ENCODE results near the gene ABCC4.

The ABCC4 gene, protein sequence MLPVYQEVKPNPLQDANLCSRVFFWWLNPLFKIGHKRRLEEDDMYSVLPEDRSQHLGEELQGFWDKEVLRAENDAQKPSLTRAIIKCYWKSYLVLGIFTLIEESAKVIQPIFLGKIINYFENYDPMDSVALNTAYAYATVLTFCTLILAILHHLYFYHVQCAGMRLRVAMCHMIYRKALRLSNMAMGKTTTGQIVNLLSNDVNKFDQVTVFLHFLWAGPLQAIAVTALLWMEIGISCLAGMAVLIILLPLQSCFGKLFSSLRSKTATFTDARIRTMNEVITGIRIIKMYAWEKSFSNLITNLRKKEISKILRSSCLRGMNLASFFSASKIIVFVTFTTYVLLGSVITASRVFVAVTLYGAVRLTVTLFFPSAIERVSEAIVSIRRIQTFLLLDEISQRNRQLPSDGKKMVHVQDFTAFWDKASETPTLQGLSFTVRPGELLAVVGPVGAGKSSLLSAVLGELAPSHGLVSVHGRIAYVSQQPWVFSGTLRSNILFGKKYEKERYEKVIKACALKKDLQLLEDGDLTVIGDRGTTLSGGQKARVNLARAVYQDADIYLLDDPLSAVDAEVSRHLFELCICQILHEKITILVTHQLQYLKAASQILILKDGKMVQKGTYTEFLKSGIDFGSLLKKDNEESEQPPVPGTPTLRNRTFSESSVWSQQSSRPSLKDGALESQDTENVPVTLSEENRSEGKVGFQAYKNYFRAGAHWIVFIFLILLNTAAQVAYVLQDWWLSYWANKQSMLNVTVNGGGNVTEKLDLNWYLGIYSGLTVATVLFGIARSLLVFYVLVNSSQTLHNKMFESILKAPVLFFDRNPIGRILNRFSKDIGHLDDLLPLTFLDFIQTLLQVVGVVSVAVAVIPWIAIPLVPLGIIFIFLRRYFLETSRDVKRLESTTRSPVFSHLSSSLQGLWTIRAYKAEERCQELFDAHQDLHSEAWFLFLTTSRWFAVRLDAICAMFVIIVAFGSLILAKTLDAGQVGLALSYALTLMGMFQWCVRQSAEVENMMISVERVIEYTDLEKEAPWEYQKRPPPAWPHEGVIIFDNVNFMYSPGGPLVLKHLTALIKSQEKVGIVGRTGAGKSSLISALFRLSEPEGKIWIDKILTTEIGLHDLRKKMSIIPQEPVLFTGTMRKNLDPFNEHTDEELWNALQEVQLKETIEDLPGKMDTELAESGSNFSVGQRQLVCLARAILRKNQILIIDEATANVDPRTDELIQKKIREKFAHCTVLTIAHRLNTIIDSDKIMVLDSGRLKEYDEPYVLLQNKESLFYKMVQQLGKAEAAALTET (N-terminal part only)

DNA sequence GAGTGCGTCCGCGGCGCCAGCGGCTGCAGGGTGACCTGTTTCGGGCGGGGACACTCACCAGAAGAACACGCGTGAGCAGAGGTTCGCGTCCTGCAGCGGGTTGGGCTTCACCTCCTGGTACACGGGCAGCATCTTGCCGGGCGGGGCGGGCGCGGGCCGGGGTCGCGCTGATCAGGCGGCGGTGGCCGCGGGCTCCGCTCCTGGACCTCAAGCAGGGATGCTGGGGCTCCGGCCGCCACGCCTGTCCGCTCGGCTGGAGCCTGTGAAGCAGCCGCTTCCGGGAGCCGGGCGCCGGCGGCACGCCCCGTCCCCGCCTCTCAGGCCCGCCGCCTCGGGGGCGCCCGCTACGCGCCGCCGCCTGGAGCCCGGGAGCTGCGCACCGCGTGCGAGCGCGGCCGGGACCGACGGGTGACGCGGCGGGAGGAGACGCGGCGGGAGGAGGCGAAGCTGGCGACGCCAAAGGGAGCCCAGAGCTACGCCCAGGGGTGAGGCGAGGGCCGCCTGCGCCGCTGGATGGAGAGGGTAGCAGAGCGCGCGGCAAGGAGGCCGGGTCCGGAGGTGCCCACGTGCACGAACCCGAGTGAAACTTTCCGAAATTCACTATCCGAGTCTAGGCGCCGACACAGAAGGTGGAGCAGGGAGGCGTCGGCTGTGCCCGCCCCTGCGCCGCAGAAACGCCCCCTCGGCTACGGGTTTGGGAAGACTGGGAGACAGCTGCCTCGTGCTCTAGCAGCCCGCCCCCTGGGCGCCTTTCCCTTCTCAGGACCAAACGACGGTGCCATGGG, at the start of gene ABCC4:
Gene ABCC4 (minus strand): TSS at position 269 of the 785 bp plus-strand sequence. CDS start 137 bp downstream, at position 132.
- peak within 1 kb of the TSS; percentile 68 for H3K4me3 ChIP-seq (replicated peaks; ENCODE audit: low read depth, low read length)
- DNase-seq (ENCODE audit: extremely low read depth, low read depth): peak; percentile 33
- TF ChIP-seq, protein P1, sequence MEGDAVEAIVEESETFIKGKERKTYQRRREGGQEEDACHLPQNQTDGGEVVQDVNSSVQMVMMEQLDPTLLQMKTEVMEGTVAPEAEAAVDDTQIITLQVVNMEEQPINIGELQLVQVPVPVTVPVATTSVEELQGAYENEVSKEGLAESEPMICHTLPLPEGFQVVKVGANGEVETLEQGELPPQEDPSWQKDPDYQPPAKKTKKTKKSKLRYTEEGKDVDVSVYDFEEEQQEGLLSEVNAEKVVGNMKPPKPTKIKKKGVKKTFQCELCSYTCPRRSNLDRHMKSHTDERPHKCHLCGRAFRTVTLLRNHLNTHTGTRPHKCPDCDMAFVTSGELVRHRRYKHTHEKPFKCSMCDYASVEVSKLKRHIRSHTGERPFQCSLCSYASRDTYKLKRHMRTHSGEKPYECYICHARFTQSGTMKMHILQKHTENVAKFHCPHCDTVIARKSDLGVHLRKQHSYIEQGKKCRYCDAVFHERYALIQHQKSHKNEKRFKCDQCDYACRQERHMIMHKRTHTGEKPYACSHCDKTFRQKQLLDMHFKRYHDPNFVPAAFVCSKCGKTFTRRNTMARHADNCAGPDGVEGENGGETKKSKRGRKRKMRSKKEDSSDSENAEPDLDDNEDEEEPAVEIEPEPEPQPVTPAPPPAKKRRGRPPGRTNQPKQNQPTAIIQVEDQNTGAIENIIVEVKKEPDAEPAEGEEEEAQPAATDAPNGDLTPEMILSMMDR (IDR thresholded peaks at IDR 0.05; ENCODE audit: low read depth, low read length, missing control alignments): no peak

DNA sequence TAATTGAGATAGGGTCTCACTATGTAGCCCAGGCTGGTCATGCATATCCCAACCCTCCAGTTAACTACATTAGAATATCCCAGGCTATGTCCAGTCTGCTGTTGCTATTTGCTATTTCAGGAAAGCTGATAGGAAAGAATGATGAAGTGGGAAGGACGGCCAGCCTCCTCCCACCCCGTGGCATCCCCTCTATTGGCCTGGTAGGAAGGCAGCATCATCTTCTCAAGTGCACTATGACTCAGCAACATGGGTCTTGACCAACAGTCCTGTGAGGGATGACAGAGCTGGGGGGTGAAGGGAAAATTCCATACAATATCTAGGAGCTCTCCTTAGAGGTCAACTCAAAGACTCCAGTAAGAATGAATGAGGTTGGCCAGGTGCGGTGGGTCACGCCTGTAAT, 48.0 kb upstream of the ABCC4 start:
- H3K4me3 ChIP-seq (replicated peaks; ENCODE audit: low read depth, low read length): no peak overlapping the region
- TF ChIP-seq, protein P1 (IDR thresholded peaks at IDR 0.05; ENCODE audit: low read depth, low read length, missing control alignments): no peak
- no peak for DNase-seq (ENCODE audit: extremely low read depth, low read depth)

DNA sequence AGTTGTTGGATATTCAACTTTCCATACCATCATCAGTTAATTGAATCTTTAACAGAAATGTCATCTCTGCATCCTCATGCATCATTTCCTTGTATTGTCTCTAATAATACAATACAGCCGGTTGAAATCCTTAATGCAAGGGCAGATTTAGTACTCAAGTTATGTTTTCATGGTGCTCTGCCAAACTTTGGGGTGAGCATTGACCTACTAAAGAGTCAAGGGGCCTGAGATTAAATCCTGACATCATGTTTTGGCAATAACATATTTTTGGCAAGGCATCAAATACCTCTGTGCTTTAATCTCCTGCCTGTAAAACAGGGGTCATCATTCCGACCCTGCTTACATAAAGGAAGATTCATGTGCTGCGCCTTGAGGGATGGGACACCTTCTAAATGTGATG, 42.7 kb upstream of the ABCC4 start:
- DNase-seq (ENCODE audit: extremely low read depth, low read depth): no peak
- TF ChIP-seq, protein P1 (IDR thresholded peaks at IDR 0.05; ENCODE audit: low read depth, low read length, missing control alignments): no peak
- no peak overlapping the region for H3K4me3 ChIP-seq (replicated peaks; ENCODE audit: low read depth, low read length)

DNA sequence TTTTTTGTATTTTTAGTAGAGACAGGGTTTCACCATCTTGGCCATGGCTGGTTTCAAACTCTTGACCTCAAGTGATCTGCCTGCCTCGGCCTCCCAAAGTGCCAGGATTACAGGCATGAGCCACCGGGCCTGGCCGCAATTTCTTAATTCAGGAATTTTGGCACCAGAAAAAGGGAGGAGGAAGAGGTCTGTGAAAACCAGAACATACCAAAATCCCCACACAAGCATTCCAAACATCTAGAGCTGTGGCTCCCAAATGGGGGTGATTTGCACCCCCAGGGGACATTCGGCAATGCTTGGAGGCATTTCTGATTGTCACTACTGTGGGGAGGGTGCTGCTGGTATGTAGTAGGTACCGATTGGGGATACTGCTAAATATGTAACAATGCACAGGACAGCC, 40.2 kb upstream of the ABCC4 start:
- no peak overlapping the region for H3K4me3 ChIP-seq (replicated peaks; ENCODE audit: low read depth, low read length)
- TF ChIP-seq, protein P1 (IDR thresholded peaks at IDR 0.05; ENCODE audit: low read depth, low read length, missing control alignments): no peak
- DNase-seq (ENCODE audit: extremely low read depth, low read depth): no peak

DNA sequence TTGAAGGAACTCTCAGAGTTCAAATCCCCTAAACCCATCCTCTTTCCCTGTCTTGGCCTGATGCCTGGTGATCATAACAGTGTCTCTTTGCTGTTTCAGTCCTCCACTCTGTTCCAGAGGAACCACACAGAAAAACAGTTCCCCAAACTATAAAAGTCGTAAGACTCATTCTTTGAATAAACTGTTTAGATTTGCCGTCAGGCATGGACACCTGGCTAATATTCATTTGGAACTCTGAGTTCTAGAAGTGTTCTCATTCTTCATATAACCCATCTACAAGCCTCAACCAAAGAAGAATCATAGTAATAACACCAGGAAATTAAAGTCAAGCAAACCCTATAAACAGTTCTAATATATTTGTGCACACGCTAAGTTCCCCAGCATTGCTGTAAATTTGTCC, 37.7 kb upstream of the ABCC4 start:
- TF ChIP-seq, protein P1 (IDR thresholded peaks at IDR 0.05; ENCODE audit: low read depth, low read length, missing control alignments): no peak
- no peak overlapping the region for H3K4me3 ChIP-seq (replicated peaks; ENCODE audit: low read depth, low read length)
- no peak for DNase-seq (ENCODE audit: extremely low read depth, low read depth)

DNA sequence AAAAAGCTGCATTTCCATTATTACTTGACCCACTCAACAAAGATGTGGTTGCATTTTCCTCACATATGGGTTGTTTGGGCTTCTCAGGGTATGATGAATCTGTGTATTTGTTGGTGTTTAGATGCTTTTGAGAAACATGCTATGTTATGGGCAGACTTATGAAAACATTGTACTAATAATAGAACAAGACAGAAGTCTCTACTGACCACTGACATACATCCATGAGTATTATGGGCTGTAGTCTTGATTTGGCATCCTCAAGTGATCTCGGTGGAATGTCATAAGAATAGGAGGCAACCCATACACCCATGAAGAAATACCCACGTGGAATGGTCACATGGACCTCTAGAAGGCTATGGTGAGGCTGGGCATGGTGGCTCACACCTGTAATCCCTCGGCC, 36.3 kb upstream of the ABCC4 start:
- TF ChIP-seq, protein P1 (IDR thresholded peaks at IDR 0.05; ENCODE audit: low read depth, low read length, missing control alignments): no peak
- H3K4me3 ChIP-seq (replicated peaks; ENCODE audit: low read depth, low read length): no peak overlapping the region
- DNase-seq (ENCODE audit: extremely low read depth, low read depth): no peak
